K562 (cell line): ENCODE data around the gene MANEA. TPM values are rescaled to one million over a fixed set of nuclear protein-coding genes. Genes with fewer than 3 reads are reported as not detected.

Experiments
- ATAC-seq: fragments of 200-7000 bp; cut with Tn5 transposase; 3 replicates; pipeline ENCODE4 v1.9.1; 2020; ENCODE audit warnings: moderate library complexity
- BruUV-seq: library from RNA; stranded (reverse); fragments of 400-500 nt; replicated peaks from 2 replicates; lab custom pipeline; 2021; lab: Mats Ljungman, UMichigan
- CTCF ChIA-PET: fragments of 300-600 bp; formaldehyde crosslinking; extraction: SDS; loops from one replicate; lab custom pipeline; 2021; ENCODE audit warnings: low intra/inter-chr PET ratio; lab: Yijun Ruan, JAX
- POLR2A ChIA-PET: fragments of 300-600, 350-650 bp; sonication (Branson Sonifier 250); formaldehyde crosslinking; extraction: SDS; loops from one replicate; lab custom pipeline; 2021; ENCODE audit warnings: antibody characterized with exemption, inconsistent platforms; lab: Yijun Ruan, JAX
- DNase-seq, 4 experiments: peaks; one replicate each; pipeline versions ENCODE4 v3.0.0 to v3.0.0-alpha.2; 2011 to 2018; ENCODE audit warnings: low spot score in 3 of 4, mixed read lengths in 3 of 4; ENCODE audit errors: extremely low read depth in 1 of 4
- FAIRE-seq: peaks from 2 replicates; lab custom pipeline; 2011; peaks lifted over from hg19 to GRCh38; lab: Jason Lieb, UNC
- H2AFZ ChIP-seq: 2 replicates; pipeline ENCODE4 v1.6.0; 2011; ENCODE audit warnings: low read depth, low read length, control low read depth, inconsistent platforms
- H3K27ac ChIP-seq: fragments of 200-600 bp; 3 replicates; pipeline ENCODE4 v1.8.0; 2011; ENCODE audit warnings: low read depth, mild to moderate bottlenecking, control low read depth, inconsistent platforms, low read length, moderate library complexity, mixed read lengths; ENCODE audit errors: extremely low read depth
- H3K27me3 ChIP-seq, 2 experiments: fragments of 300-600 bp in 1 of 2; 2 replicates in 1 of 2; 3 replicates in 1 of 2; pipeline versions ENCODE4 v1.6.0 to v1.8.0; 2011; ENCODE audit warnings: inconsistent platforms in 2 of 2, low read length in 2 of 2, mild to moderate bottlenecking in 1 of 2, mixed read lengths in 1 of 2, moderate library complexity in 1 of 2; ENCODE audit not compliant: control insufficient read depth in 2 of 2, insufficient read depth in 2 of 2
- H3K36me3 ChIP-seq: fragments of 300-600 bp; 3 replicates; pipeline ENCODE4 v1.8.0; 2011; ENCODE audit warnings: mild to moderate bottlenecking, low read length, inconsistent platforms; ENCODE audit not compliant: control insufficient read depth, insufficient read depth
- H3K4me1 ChIP-seq, 2 experiments: fragments of 200-600 bp in 1 of 2; replicated peaks in 1 of 2; 2 replicates in 1 of 2; 3 replicates in 1 of 2; pipeline versions ENCODE4 v1.5.1 to v1.8.0; 2011; ENCODE audit warnings: inconsistent platforms in 2 of 2, low read length in 2 of 2, mild to moderate bottlenecking in 1 of 2, mixed read lengths in 1 of 2, moderate library complexity in 1 of 2; ENCODE audit not compliant: control insufficient read depth in 2 of 2, insufficient read depth in 2 of 2
- H3K4me2 ChIP-seq: 2 replicates; pipeline ENCODE4 v1.6.1; 2011; ENCODE audit warnings: low read length, control low read depth, inconsistent platforms, mixed read lengths; ENCODE audit not compliant: insufficient read depth
- H3K4me3 ChIP-seq: fragments of 200-600 bp; sonication (generic), shearing (Covaris generic); 2 replicates; pipeline ENCODE4 v1.5.1; 2016; ENCODE audit warnings: control low read depth, inconsistent platforms
- H3K79me2 ChIP-seq: fragments of 200-600 bp; 3 replicates; pipeline ENCODE4 v1.8.0; 2011; ENCODE audit warnings: low read length, inconsistent platforms; ENCODE audit not compliant: control insufficient read depth, insufficient read depth
- H3K9ac ChIP-seq, 2 experiments: 2 replicates each; pipeline versions ENCODE4 v1.6.0 to v1.6.1; 2011; ENCODE audit warnings: low read depth in 2 of 2, low read length in 2 of 2, control low read depth in 1 of 2, inconsistent platforms in 1 of 2, mild to moderate bottlenecking in 1 of 2, mixed read lengths in 1 of 2; ENCODE audit not compliant: insufficient read depth in 1 of 2
- H3K9me1 ChIP-seq: one replicate; pipeline ENCODE4 v1.6.0; 2011; ENCODE audit warnings: inconsistent platforms, mild to moderate bottlenecking, low read length, moderate library complexity; ENCODE audit not compliant: control insufficient read depth, insufficient read depth
- H3K9me3 ChIP-seq: replicated peaks from 2 replicates; pipeline ENCODE4 v1.5.1; 2011; ENCODE audit warnings: low read depth, low read length, inconsistent platforms; ENCODE audit not compliant: control insufficient read depth, insufficient read depth
- H4K20me1 ChIP-seq: replicated peaks from 2 replicates; pipeline ENCODE4 v1.6.1; 2011; ENCODE audit warnings: low read length, inconsistent platforms, mixed read lengths; ENCODE audit not compliant: control insufficient read depth, insufficient read depth
- BACH1 ChIP-seq: fragments of 200-800 bp; sonication (Bioruptor generic); IDR thresholded peaks from 2 replicates; pipeline ENCODE4 v1.6.1; 2016; ENCODE audit warnings: missing genetic modification characterization, missing compliant biosample characterization
- E2F4 ChIP-seq: sonication (generic); formaldehyde crosslinking; IDR thresholded peaks from 2 replicates; pipeline ENCODE4 v1.8.0; 2022; ENCODE audit warnings: mild to moderate bottlenecking, low read depth, missing genetic modification reagents
- FOXP4 ChIP-seq: sonication (generic); formaldehyde crosslinking; IDR thresholded peaks from 2 replicates; pipeline ENCODE4 v1.8.0; 2022; ENCODE audit warnings: mild to moderate bottlenecking, missing genetic modification reagents, borderline replicate concordance
- HSF4 ChIP-seq: fragments of 250-450 bp; sonication (Bioruptor Pico); IDR thresholded peaks from 2 replicates; pipeline ENCODE4 v2.1.2; 2022; ENCODE audit warnings: mild to moderate bottlenecking, moderate library complexity, borderline replicate concordance
- IRF2 ChIP-seq: sonication (generic); formaldehyde crosslinking; IDR thresholded peaks from 2 replicates; pipeline ENCODE4 v1.8.1; 2022; ENCODE audit warnings: mild to moderate bottlenecking, missing genetic modification reagents
- MAFG ChIP-seq: fragments of 450-650 bp; conservative IDR thresholded peaks from 2 replicates; pipeline ENCODE4 v1.6.1; 2016; ENCODE audit warnings: missing genetic modification characterization, missing compliant biosample characterization
- MITF ChIP-seq: IDR thresholded peaks from 2 replicates; pipeline ENCODE4 v1.6.1; 2014; ENCODE audit warnings: antibody characterized with exemption
- POLR3A ChIP-seq: IDR thresholded peaks from 2 replicates; pipeline ENCODE4 v1.6.1; 2011; ENCODE audit warnings: borderline replicate concordance, mild to moderate bottlenecking, moderate library complexity; ENCODE audit not compliant: insufficient read length, insufficient read depth; ENCODE audit errors: extremely low read depth
- TAL1 ChIP-seq: fragments of 450-650 bp; IDR thresholded peaks from 2 replicates; pipeline ENCODE4 v1.6.1; 2016; ENCODE audit warnings: mild to moderate bottlenecking
- TCF7 ChIP-seq: sonication (generic); IDR thresholded peaks from 2 replicates; pipeline ENCODE4 v1.6.1; 2016; ENCODE audit warnings: antibody characterized with exemption, borderline replicate concordance
- ZNF444 ChIP-seq: fragments of 250-450 bp; sonication (Bioruptor Pico); IDR thresholded peaks from 2 replicates; pipeline ENCODE4 v1.4.0; 2020; ENCODE audit warnings: mild to moderate bottlenecking, moderate library complexity
- ZNF75A ChIP-seq: fragments of 450-650 bp; formaldehyde crosslinking; IDR thresholded peaks from 2 replicates; pipeline ENCODE4 v1.4.0; 2020; ENCODE audit warnings: mild to moderate bottlenecking
- in situ Hi-C: fragments of 300-500 bp; cut with MboI; formaldehyde crosslinking; loops from 4 replicates; pipeline ENCODE4 v1.15.0; 2018; ENCODE audit warnings: inconsistent platforms, mixed read lengths
- intact Hi-C: fragments of 100-400 bp; cut with micrococcal nuclease; formaldehyde crosslinking; loops from 2 replicates; pipeline ENCODE4 v1.14.2; 2022
- polyA plus RNA-seq, 8 experiments: library from polyadenylated mRNA; depleted of rRNA in 4 of 8; stranded (reverse) in 5 of 8; unstranded in 3 of 8; fragments of >200 nt; fragmentation: Nextera tagmentation in 2 of 8; fragmentation: Illumina TruSeq in 1 of 8; extraction: Ambion mirVana in 2 of 8; extraction: Trizol in 1 of 8; gene quantifications; 2 replicates each; pipeline versions ENCODE4 v1.2.1 to v1.2.3, GENCODE V29; 2011 to 2014; ENCODE audit warnings: inconsistent platforms in 1 of 8, missing spikeins in 1 of 8
- total RNA-seq, 7 experiments: library from RNA; depleted of rRNA in 6 of 7; stranded (reverse); fragments of >200 nt in 6 of 7; fragmentation: Illumina TruSeq in 2 of 7; extraction: Trizol in 2 of 7; gene quantifications; 2 replicates each; pipeline versions ENCODE4 v1.2.1 to v1.2.3, GENCODE V29; 2011 to 2021; ENCODE audit warnings: low replicate concordance in 1 of 7

Gene MANEA
- total and polyA plus RNA-seq, 9 of the 15 experiments (the other 6 are each of a cell fraction or from before 2014, with no cell fraction given) = 4.8 to 16.1 (median 11.4) TPM

GRCh38 chr6:95581073-95581472 lies 3.7 kb downstream of the MANEA start:
- ChIA-PET POLR2A (interaction anchor here (1.4 kb wide), 1 partner anchor 62 kb away, joined by 3 read pairs; no protein-coding TSS in a partner anchor), CTCF (no interaction called here)
- Histone ChIP-seq H3K4me3 (no peak overlapping the region), H3K9ac (no peak overlapping the region), H4K20me1 (no peaks in the 10 kb centered on the region), H2AFZ (no peak overlapping the region), H3K4me2 (no peak overlapping the region), H3K9me3 (peaks cover 7% of the 10 kb centered on the region), H3K36me3 (peaks cover 5% of the 10 kb centered on the region; the same call in 1 of the 3 replicates), H3K9me1 (no peaks in the 10 kb centered on the region), H3K27me3 (no peaks in the 10 kb centered on the region), H3K27ac (no peak overlapping the region), H3K4me1 (peaks cover 2 to 6% of the 10 kb centered on the region in 2 experiments; a peak in 2 of 5 replicates), H3K79me2 (peaks cover 46% of the 10 kb centered on the region)
- no peak for ATAC-seq
- in situ Hi-C loops (no loop called here), intact Hi-C loops (no loop called here)
- FAIRE-seq = no peak
- no TSS peak for BruUV-seq
- no peak for DNase-seq
- TF ChIP-seq ZNF75A (CRISPR knock-in tag) = no peak
- no peak for TF ChIP-seq HSF4
- no peak for TF ChIP-seq BACH1 (tag)
- TF ChIP-seq E2F4 (CRISPR knock-in tag) = no peak
- TF ChIP-seq ZNF444 (CRISPR knock-in tag) = no peak
- no peak for TF ChIP-seq POLR3A
- TF ChIP-seq IRF2 (CRISPR knock-in tag) = no peak
- TF ChIP-seq TAL1 = no peak
- no peak for TF ChIP-seq FOXP4 (CRISPR knock-in tag)
- TF ChIP-seq TCF7 = no peak
- TF ChIP-seq MAFG (tag) = no peak
- no peak for TF ChIP-seq MITF
